ENCODE measurements around the gene CD300LD.

DNA sequence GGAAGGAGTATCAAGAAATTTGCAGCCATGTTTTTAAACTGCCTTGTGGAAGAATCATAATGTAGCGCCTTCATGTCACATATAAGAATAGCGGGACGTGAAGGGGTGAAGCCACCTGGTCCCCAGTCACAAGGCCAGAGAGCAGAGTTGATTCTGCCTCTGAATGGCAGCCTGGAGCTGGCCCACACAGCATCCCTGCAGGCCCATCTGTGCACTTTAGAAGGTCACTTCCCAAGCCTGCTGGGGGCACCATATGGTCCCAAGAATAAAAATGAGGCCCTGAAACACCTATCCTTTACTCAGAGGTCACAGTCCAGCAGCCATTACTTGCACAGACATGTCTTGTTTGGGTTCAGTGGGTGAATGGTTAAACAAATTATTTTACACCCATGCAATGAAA is 16.4 kb upstream of the CD300LD start:
- TF ChIP-seq, protein P1, sequence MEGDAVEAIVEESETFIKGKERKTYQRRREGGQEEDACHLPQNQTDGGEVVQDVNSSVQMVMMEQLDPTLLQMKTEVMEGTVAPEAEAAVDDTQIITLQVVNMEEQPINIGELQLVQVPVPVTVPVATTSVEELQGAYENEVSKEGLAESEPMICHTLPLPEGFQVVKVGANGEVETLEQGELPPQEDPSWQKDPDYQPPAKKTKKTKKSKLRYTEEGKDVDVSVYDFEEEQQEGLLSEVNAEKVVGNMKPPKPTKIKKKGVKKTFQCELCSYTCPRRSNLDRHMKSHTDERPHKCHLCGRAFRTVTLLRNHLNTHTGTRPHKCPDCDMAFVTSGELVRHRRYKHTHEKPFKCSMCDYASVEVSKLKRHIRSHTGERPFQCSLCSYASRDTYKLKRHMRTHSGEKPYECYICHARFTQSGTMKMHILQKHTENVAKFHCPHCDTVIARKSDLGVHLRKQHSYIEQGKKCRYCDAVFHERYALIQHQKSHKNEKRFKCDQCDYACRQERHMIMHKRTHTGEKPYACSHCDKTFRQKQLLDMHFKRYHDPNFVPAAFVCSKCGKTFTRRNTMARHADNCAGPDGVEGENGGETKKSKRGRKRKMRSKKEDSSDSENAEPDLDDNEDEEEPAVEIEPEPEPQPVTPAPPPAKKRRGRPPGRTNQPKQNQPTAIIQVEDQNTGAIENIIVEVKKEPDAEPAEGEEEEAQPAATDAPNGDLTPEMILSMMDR (IDR thresholded peaks at IDR 0.05; ENCODE audit: low read depth, low read length, poor library complexity, severe bottlenecking) = no peak
- no peak for TF ChIP-seq EZH2phosphoT487 (IDR thresholded peaks at IDR 0.05; ENCODE audit: borderline replicate concordance, low read length)
